ENCODE results near the gene STX16. TPM values are rescaled to one million over a fixed set of nuclear protein-coding genes. Genes with fewer than 3 reads are reported as not detected.

The STX16 gene
- total RNA-seq, 1 experiment from 2014 or later: 93.3 TPM

GRCh38 chr20:58661598-58662473 is 10.8 kb downstream of the STX16 start:
- Mint-ChIP-seq H3K36me3 (ENCODE audit: insufficient read depth, unreplicated experiment) (peaks cover 55% of the 10 kb centered on the region), H3K27me3 (ENCODE audit: insufficient read depth, unreplicated experiment) (no peaks in the 10 kb centered on the region), H3K9me3 (ENCODE audit: unreplicated experiment) (no peaks in the 10 kb centered on the region), H3K4me3 (ENCODE audit: unreplicated experiment) (no peak overlapping the region), H3K4me1 (ENCODE audit: insufficient read depth, unreplicated experiment) (peaks cover 11% of the 10 kb centered on the region), H3K27ac (ENCODE audit: low read depth, unreplicated experiment) (no peak overlapping the region)
- CTCF ChIA-PET: interaction anchor here (1.6 kb wide), 1 partner anchor 10 kb away, joined by 3 read pairs; the partner anchor contains the start of gene STX16
- no peak for DNase-seq (ENCODE audit: unreplicated experiment)
- intact Hi-C loops (cut with micrococcal nuclease): no loop called here
- TF ChIP-seq CTCF (IDR thresholded peaks at IDR 0.05; ENCODE audit: unreplicated experiment): no peak
- BruUV-seq (replicated peaks): no TSS peak
- POLR2A ChIA-PET: interaction anchor here (2.9 kb wide), 1 partner anchor 11 kb away, joined by 33 read pairs; the partner anchor contains the start of gene STX16

- DNase-seq (ENCODE audit: unreplicated experiment): no peak
- CTCF ChIA-PET: no interaction called here
- no peaks in the 10 kb centered on the region for H3K9me3 Mint-ChIP-seq (ENCODE audit: unreplicated experiment)
- intact Hi-C loops (cut with micrococcal nuclease): no loop called here
- no peak for TF ChIP-seq CTCF (IDR thresholded peaks at IDR 0.05; ENCODE audit: unreplicated experiment)
- H3K4me1 Mint-ChIP-seq (ENCODE audit: insufficient read depth, unreplicated experiment): peaks cover under 1% of the 10 kb centered on the region
- peaks cover 65% of the 10 kb centered on the region for H3K36me3 Mint-ChIP-seq (ENCODE audit: insufficient read depth, unreplicated experiment)
- no peak overlapping the region for H3K4me3 Mint-ChIP-seq (ENCODE audit: unreplicated experiment)
- no TSS peak for BruUV-seq (replicated peaks)
- H3K27ac Mint-ChIP-seq (ENCODE audit: low read depth, unreplicated experiment): no peak overlapping the region
- no peaks in the 10 kb centered on the region for H3K27me3 Mint-ChIP-seq (ENCODE audit: insufficient read depth, unreplicated experiment)
- POLR2A ChIA-PET: interaction anchor here (1.2 to 2.1 kb wide), 3 partner anchors 8 to 13 kb away, joined by 4 to 20 read pairs (median 5); partner anchors contain the start of gene STX16
Measured at GRCh38 chr20:58664331-58664730, 13.2 kb downstream of the STX16 start.

- Mint-ChIP-seq H3K9me3 (ENCODE audit: unreplicated experiment) (no peaks in the 10 kb centered on the region), H3K27me3 (ENCODE audit: insufficient read depth, unreplicated experiment) (no peaks in the 10 kb centered on the region), H3K4me3 (ENCODE audit: unreplicated experiment) (no peak overlapping the region), H3K27ac (ENCODE audit: low read depth, unreplicated experiment) (peak overlapping the region; percentile 16), H3K4me1 (ENCODE audit: insufficient read depth, unreplicated experiment) (no peaks in the 10 kb centered on the region), H3K36me3 (ENCODE audit: insufficient read depth, unreplicated experiment) (peaks cover 66% of the 10 kb centered on the region)
- no peak for TF ChIP-seq CTCF (IDR thresholded peaks at IDR 0.05; ENCODE audit: unreplicated experiment)
- intact Hi-C loops (cut with micrococcal nuclease): no loop called here
- no peak for DNase-seq (ENCODE audit: unreplicated experiment)
- ChIA-PET CTCF (no interaction called here), POLR2A (interaction anchor here (1.5 to 2.1 kb wide), 2 partner anchors 8 to 13 kb away, joined by 4 to 20 read pairs; partner anchors contain the start of gene STX16)
- BruUV-seq (replicated peaks): no TSS peak
Measured at GRCh38 chr20:58664883-58665282, 13.8 kb downstream of the STX16 start.

- H3K4me3 Mint-ChIP-seq (ENCODE audit: unreplicated experiment): no peak overlapping the region
- TF ChIP-seq CTCF (IDR thresholded peaks at IDR 0.05; ENCODE audit: unreplicated experiment): no peak
- BruUV-seq (replicated peaks): no TSS peak
- peak overlapping the region; percentile 16 for H3K27ac Mint-ChIP-seq (ENCODE audit: low read depth, unreplicated experiment)
- peaks cover 63% of the 10 kb centered on the region for H3K36me3 Mint-ChIP-seq (ENCODE audit: insufficient read depth, unreplicated experiment)
- H3K27me3 Mint-ChIP-seq (ENCODE audit: insufficient read depth, unreplicated experiment): no peaks in the 10 kb centered on the region
- H3K4me1 Mint-ChIP-seq (ENCODE audit: insufficient read depth, unreplicated experiment): no peaks in the 10 kb centered on the region
- ChIA-PET CTCF (interaction anchor here (0.7 to 0.9 kb wide), 2 partner anchors 455 to 534 kb away, joined by 4 to 7 read pairs; no protein-coding TSS in a partner anchor), POLR2A (no interaction called here)
- intact Hi-C loops (cut with micrococcal nuclease): no loop called here
- H3K9me3 Mint-ChIP-seq (ENCODE audit: unreplicated experiment): no peaks in the 10 kb centered on the region
- DNase-seq (ENCODE audit: unreplicated experiment): no peak
Measured at GRCh38 chr20:58665606-58666005, 14.5 kb downstream of the STX16 start.

Data from MCF 10A (cell line).